ENCODE data around the gene AADACL3.

The AADACL3 gene

DNA sequence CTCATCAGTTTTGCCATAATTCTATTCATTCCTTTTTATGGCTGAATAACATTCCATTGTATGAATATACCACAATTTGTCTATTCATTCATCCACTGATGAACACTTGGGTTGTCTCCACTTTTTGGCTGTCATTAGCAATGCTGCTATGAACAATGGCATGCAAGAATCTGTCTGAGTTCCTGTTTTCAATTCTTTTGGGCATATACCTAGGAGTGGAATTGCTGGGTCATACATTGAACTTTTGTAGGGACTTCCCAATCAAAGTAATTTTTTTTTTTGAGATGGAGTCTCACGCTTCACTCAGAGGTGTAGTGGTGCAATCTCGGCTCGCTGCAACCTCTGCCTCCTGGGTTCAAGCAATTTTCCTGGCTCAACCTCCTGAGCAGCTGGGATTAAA is 37.1 kb upstream of the AADACL3 start:
- no peak overlapping the region for H3K4me3 ChIP-seq (ENCODE audit: low read depth, low read length)
- TF ChIP-seq CTCF (IDR thresholded peaks at IDR 0.05; ENCODE audit: borderline replicate concordance, insufficient read depth, low read depth, low read length), result no peak

DNA sequence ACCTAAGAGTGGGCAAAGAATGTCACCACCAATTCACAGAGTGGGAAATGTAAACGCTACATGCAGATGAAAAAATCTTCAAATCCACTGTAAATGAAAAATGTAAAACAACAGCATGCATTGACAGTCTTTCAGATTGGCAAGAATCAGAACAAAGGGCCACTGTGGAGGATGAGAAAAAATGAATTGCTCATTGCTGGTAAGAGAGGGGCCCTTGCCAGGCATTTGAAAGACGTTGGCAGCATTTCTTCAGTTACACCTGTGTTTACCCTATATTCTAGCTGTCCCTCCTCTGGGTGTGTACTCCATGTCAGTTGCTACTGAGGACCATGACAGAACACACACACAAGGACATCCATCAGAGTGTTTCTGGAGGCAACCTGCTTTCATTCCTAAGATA is 25.8 kb upstream of the AADACL3 start:
- no peak overlapping the region for H3K4me3 ChIP-seq (ENCODE audit: low read depth, low read length)
- no peak for TF ChIP-seq CTCF (IDR thresholded peaks at IDR 0.05; ENCODE audit: borderline replicate concordance, insufficient read depth, low read depth, low read length)

DNA sequence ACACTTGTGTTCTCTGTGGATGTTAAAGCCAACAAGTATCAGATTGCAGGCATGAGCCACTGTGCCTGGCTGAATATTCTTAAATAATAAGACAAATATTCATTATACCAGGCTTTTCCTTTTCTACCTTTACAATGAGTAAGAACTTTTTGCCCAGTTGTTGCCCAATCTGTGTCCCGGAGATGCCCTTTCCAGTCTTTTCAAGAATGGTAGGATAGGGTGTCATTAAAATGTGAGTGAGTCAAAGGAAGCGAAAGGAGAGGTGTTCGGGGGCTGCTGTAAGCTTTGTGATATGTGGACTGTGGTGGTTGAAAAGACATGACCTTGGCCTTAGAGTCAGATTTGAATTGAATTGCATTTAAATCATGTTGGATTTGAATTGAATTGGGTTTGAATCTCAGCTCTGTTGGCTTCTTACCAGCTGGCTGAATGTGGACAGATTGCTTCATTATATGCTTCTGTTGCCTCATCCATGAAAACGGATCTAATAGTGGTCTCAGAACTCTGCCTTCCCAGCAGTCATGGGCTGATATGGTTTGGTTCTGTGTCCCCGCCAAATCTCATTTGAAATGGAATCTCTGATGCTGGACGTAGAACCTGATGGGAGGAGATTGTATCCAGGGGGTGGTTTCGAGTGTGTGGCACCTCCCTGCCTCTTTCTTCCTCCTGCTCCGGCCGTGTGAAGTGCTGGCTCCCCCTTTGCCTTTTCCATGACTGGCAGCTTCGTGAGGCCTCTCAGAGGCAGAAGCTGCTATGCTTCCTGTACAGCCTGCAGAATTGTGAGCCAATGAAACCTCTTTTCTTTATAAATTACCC is 22.7 kb upstream of the AADACL3 start:
- TF ChIP-seq CTCF (IDR thresholded peaks at IDR 0.05; ENCODE audit: borderline replicate concordance, insufficient read depth, low read depth, low read length), result no peak
- H3K4me3 ChIP-seq (ENCODE audit: low read depth, low read length), result no peak overlapping the region

- H3K4me3 ChIP-seq (ENCODE audit: low read depth, low read length), result no peak overlapping the region
- TF ChIP-seq CTCF (IDR thresholded peaks at IDR 0.05; ENCODE audit: borderline replicate concordance, insufficient read depth, low read depth, low read length), result no peak
Observed at GRCh38 chr1:12696658-12697057, 19.3 kb upstream of the AADACL3 start.

DNA sequence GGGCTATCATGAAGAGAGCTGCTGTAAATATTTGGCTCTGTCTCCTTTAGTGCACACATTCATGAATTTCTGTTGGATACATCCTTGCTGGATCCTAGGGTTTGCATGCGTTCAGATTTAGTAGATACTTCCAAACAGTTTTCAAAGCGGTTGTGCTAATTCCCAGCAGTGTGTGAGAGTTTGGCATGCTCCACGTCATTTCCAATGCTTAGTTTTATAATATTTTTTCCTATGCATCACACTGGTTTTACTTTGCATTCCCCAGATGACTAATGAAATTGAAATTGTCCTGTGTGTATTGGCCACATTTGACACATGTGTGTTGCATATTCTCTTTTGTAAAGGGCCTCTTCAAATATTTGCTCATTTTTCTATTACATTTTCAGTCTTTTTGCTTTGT is 18.5 kb upstream of the AADACL3 start:
- no peak for TF ChIP-seq CTCF (IDR thresholded peaks at IDR 0.05; ENCODE audit: borderline replicate concordance, insufficient read depth, low read depth, low read length)
- no peak overlapping the region for H3K4me3 ChIP-seq (ENCODE audit: low read depth, low read length)

GRCh38 chr1:12703821-12704451 is 12.0 kb upstream of the AADACL3 start:
- no peak for TF ChIP-seq CTCF (IDR thresholded peaks at IDR 0.05; ENCODE audit: borderline replicate concordance, insufficient read depth, low read depth, low read length)
- H3K4me3 ChIP-seq (ENCODE audit: low read depth, low read length), result no peak overlapping the region

DNA sequence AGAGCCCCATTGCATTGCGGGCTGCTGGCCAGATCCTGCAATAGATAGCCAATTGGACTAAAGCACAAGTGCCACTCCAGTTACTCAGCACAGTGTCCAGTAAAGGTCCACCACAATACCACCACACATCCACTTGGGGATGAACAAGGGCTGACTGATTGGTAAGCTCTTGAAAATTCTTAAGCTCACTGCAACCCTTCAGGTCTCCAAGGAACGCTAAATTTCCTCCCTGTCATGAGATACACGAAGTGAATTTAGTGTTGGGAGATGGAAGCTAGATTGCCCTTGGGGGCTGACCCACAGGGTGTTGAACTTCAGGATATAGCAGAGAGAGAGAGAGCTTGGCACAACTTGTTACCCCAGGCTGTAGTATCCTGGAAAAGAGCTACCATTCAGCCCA is 9.8 kb upstream of the AADACL3 start:
- no peak for TF ChIP-seq CTCF (IDR thresholded peaks at IDR 0.05; ENCODE audit: borderline replicate concordance, insufficient read depth, low read depth, low read length)
- H3K4me3 ChIP-seq (ENCODE audit: low read depth, low read length), result no peak overlapping the region

Measured in GM12875 (cell line).